Measurements from ENCODE around the gene KIF7. TPM values are rescaled to one million over a fixed set of nuclear protein-coding genes. Genes with fewer than 3 reads are reported as not detected.

The KIF7 gene, protein sequence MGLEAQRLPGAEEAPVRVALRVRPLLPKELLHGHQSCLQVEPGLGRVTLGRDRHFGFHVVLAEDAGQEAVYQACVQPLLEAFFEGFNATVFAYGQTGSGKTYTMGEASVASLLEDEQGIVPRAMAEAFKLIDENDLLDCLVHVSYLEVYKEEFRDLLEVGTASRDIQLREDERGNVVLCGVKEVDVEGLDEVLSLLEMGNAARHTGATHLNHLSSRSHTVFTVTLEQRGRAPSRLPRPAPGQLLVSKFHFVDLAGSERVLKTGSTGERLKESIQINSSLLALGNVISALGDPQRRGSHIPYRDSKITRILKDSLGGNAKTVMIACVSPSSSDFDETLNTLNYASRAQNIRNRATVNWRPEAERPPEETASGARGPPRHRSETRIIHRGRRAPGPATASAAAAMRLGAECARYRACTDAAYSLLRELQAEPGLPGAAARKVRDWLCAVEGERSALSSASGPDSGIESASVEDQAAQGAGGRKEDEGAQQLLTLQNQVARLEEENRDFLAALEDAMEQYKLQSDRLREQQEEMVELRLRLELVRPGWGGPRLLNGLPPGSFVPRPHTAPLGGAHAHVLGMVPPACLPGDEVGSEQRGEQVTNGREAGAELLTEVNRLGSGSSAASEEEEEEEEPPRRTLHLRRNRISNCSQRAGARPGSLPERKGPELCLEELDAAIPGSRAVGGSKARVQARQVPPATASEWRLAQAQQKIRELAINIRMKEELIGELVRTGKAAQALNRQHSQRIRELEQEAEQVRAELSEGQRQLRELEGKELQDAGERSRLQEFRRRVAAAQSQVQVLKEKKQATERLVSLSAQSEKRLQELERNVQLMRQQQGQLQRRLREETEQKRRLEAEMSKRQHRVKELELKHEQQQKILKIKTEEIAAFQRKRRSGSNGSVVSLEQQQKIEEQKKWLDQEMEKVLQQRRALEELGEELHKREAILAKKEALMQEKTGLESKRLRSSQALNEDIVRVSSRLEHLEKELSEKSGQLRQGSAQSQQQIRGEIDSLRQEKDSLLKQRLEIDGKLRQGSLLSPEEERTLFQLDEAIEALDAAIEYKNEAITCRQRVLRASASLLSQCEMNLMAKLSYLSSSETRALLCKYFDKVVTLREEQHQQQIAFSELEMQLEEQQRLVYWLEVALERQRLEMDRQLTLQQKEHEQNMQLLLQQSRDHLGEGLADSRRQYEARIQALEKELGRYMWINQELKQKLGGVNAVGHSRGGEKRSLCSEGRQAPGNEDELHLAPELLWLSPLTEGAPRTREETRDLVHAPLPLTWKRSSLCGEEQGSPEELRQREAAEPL (N-terminal part only)
- total RNA-seq, result 11.3 and 15.7 TPM in 2 replicates

DNA sequence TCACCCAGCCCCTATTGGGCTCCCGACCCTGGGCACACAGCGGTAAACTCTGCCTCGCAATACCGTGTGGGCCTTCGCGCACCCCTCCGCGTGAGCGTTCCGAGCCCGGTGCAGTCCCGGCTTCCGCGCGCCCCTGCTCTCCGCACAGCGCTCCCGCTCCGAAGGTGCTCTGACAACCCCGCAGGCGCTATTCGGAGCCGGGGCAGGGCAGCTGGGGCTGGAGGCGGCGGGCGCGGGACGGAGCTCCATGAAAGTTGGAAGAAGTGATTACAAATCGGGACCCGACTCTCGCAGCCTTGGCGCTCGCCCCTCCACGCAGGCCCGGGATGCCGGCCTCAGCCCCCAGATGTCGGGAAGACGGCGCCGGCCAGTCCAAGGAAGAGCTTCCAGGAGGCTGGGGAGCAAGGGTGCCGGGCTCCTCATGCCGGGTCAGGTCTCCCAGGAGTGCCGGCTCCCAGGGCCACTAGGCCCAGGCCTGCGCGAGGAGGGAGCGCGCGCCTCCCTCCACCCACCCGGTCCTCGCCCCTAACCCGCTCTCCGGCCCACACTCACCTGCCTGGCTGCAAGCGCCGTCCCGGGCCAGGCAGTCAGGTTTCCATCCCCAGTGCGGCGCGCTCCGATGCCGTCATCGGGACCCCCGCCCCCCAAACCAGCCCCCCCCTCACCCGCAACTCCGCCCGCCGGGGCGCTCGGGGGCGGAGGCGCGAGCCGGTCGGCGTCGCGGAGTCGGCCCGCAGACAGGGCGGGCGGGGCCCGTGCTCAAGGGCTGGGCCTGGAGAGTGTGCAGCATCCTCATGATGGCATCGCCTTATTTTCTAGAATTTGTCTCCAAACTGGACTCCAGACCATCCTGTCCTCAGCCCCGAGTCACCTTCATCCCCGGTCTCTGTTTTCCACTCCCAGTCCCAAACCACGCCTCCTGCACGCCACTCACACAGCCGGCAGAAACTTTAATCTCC, at the start of gene KIF7:
TSS of gene KIF7 (minus strand) at position 621 of the 959 bp plus-strand sequence. CDS start 2,537 bp downstream, outside the sequence.

DNA sequence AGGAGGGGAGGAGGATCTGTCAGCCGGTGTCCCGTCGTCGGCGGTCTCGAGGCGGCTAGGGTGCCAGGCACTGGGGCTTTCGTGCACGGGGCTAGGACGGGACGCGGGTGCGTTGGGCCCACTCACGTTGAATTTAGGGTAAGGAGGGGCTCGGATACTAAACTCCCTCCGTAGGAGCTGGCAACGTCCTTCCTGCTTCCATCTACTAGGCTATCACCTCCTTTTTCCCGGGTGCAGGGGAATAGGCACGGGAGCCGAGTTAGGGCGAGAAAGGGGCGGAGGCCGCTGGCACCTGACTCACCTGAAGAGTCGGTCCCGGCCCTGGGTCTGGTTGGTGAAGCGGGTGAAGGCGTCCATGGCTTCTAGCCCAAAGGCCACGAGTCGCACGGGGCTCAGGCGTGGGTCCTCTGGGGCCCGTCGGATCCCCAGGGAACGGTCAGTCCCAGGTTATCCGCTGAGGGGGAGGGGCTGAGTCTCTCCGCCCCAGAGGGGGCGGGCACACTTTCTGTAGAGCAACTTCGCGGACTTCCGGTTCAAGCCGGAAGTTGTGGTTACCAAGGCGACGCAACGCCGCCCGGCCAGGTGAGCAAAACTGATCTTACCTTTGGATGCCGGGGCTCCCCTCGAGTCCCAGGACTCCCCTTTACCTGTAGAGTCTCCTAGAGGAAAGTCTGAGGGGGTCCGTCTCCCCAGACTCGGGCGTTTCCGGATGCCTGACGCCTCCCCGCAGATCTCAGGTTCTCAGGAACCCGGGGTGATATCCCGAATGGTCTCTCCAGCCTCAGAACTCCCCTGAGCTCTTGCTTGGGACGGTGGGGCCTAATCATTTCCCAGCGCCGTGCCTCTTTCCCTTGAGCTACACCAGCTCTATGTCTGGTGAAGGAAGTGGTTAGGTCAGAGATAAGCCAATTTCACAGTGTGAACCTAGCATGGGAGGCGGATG, 35.3 kb upstream of the KIF7 start, which contains the start of the genes PEX11A and WDR93:
TSS of gene PEX11A (minus strand) at position 479 of the 943 bp plus-strand sequence. CDS start at position 357, 122 bp downstream.
TSS of gene WDR93 (plus strand) at position 536 of the 943 bp plus-strand sequence. CDS start 10,936 bp downstream, outside the sequence.

DNA sequence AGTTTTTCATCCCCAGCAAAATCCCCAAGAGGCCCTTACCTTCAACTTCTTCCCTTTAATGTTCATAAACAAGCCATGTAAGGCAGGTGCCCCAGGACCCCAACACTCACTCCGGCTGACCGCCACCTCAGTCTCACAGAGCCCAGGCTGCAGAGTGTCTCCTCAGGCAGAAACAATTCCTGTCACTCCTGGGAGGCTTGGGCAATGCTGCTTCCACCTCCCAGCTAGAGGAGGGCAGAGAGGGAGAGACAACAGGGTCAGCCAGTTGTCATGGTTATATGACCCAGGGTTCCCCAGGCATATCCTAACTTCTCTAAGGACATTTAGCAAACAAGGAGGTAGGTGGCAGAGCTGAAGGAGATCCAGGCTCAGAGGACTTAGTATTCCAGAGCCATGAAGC, 23.9 kb upstream of the KIF7 start, which contains the start of gene PLIN1:
TSS of gene PLIN1 (minus strand) at position 156 of the 400 bp plus-strand sequence. CDS start 1,878 bp downstream, outside the sequence.

Other genes with a start within 250 kb of the KIF7 start
- gene RHCG, start 158.9 kb downstream of the KIF7 start, total RNA-seq, result under 0.01 TPM in 2 replicates
- 3.7 and 5.0 TPM in 2 replicates for gene TICRR, start 80.0 kb downstream of the KIF7 start, total RNA-seq
- under 0.01 and 0.28 TPM in 2 replicates for gene PLIN1, start 23.9 kb upstream of the KIF7 start, total RNA-seq
- gene PEX11A, start 35.3 kb upstream of the KIF7 start, total RNA-seq, result 2.9 and 8.2 TPM in 2 replicates
- gene WDR93, start 35.3 kb upstream of the KIF7 start, total RNA-seq, result under 0.01 TPM in 1 of 2 replicates, not detected in the other
- gene MESP1, start 95.8 kb upstream of the KIF7 start, total RNA-seq, result 0.19 and 0.28 TPM in 2 replicates
- 0.56 and 0.77 TPM in 2 replicates for gene MESP2, start 120.9 kb upstream of the KIF7 start, total RNA-seq
- gene ANPEP, start 159.4 kb upstream of the KIF7 start, total RNA-seq, result 24.0 and 42.4 TPM in 2 replicates
- 46.8 and 75.0 TPM in 2 replicates for gene AP3S2, start 238.5 kb upstream of the KIF7 start, total RNA-seq

Measured in regular cardiac myocyte (primary cell).